Upper lobe of right lung (tissue), 1 donor: ENCODE data around the gene KCNK15. TPM values are rescaled to one million over a fixed set of nuclear protein-coding genes. Genes with fewer than 3 reads are reported as not detected.

Source experiments
- ATAC-seq: fragments of 200-7000 bp; cut with Tn5 transposase; one replicate; pipeline ENCODE4 v1.9.1; 2020; ENCODE audit warnings: mild to moderate bottlenecking, moderate library complexity
- DNase-seq: peaks from one replicate; pipeline ENCODE4 v3.0.0-alpha.2; 2020
- H3K27ac ChIP-seq: fragments of 200-600 bp; one replicate; pipeline ENCODE4 v1.8.0; 2022
- H3K27me3 ChIP-seq: fragments of 200-600 bp; one replicate; pipeline ENCODE4 v1.8.0; 2022; ENCODE audit warnings: mild to moderate bottlenecking
- H3K36me3 ChIP-seq: fragments of 200-600 bp; one replicate; pipeline ENCODE4 v1.8.0; 2022
- H3K4me1 ChIP-seq: fragments of 200-600 bp; one replicate; pipeline ENCODE4 v1.8.0; 2022
- H3K4me3 ChIP-seq: fragments of 200-600 bp; one replicate; pipeline ENCODE4 v1.8.0; 2022; ENCODE audit warnings: mild to moderate bottlenecking
- H3K9me3 ChIP-seq: fragments of 200-600 bp; one replicate; pipeline ENCODE4 v1.8.0; 2022
- CTCF ChIP-seq: fragments of 200-600 bp; IDR thresholded peaks from one replicate; pipeline ENCODE4 v1.8.0; 2022; ENCODE audit warnings: antibody characterized with exemption
- intact Hi-C: fragments of 100-400 bp; cut with DNase I; formaldehyde crosslinking; loops from one replicate; pipeline ENCODE4 v1.11.0; 2022
- total RNA-seq: library from RNA; stranded (reverse); fragmentation: NEBNext Ultra II Directional; extraction: Animal tissue kit (Norgen Biotek cat#: 25700); gene quantifications from one replicate; pipeline ENCODE4 v1.2.1, GENCODE V29; 2021
- donor health status: DM: no; HTN: yes; CAD: no; lungs with severe emphysema.

KCNK15 gene
- total RNA-seq, 1 donor from 2014 or later, result 1.1 TPM

GRCh38 chr20:44733341-44734069 is 12.2 kb upstream of the KCNK15 start:
- ATAC-seq (peak; percentile 74), DNase-seq (peak; percentile 79)
- Histone ChIP-seq H3K27me3 (no peaks in the 10 kb centered on the region), H3K27ac (no peak overlapping the region), H3K36me3 (no peaks in the 10 kb centered on the region), H3K4me3 (no peak overlapping the region), H3K4me1 (peaks cover 10% of the 10 kb centered on the region), H3K9me3 (no peaks in the 10 kb centered on the region)
- peak; percentile 92 for TF ChIP-seq CTCF
- intact Hi-C loops, result loop anchor here (5.0 kb wide), 1 partner anchor 46 kb away; no protein-coding TSS in a partner anchor

GRCh38 chr20:44734938-44735337 is 10.7 kb upstream of the KCNK15 start:
- ATAC-seq (peak; percentile 46), DNase-seq (no peak)
- Histone ChIP-seq H3K36me3 (no peaks in the 10 kb centered on the region), H3K4me3 (no peak overlapping the region), H3K4me1 (no peaks in the 10 kb centered on the region), H3K9me3 (no peaks in the 10 kb centered on the region), H3K27me3 (no peaks in the 10 kb centered on the region), H3K27ac (no peak overlapping the region)
- TF ChIP-seq CTCF, result no peak
- intact Hi-C loops, result loop anchor here (5.0 kb wide), 1 partner anchor 48 kb away; no protein-coding TSS in a partner anchor

- ATAC-seq (no peak), DNase-seq (no peak)
- H3K9me3 ChIP-seq, result no peaks in the 10 kb centered on the region
- no peak overlapping the region for H3K27ac ChIP-seq
- H3K4me3 ChIP-seq, result no peak overlapping the region
- H3K36me3 ChIP-seq, result no peaks in the 10 kb centered on the region
- H3K4me1 ChIP-seq, result no peaks in the 10 kb centered on the region
- no peaks in the 10 kb centered on the region for H3K27me3 ChIP-seq
- no peak for TF ChIP-seq CTCF
- intact Hi-C loops, result no loop called here
These were observed 9.9 kb upstream of the KCNK15 start for GRCh38 chr20:44735816-44736169.

GRCh38 chr20:44736170-44737021 is 9.3 kb upstream of the KCNK15 start:
- Histone ChIP-seq H3K36me3 (no peaks in the 10 kb centered on the region), H3K27me3 (no peaks in the 10 kb centered on the region), H3K4me3 (no peak overlapping the region), H3K4me1 (no peaks in the 10 kb centered on the region), H3K27ac (no peak overlapping the region), H3K9me3 (no peaks in the 10 kb centered on the region)
- TF ChIP-seq CTCF, result no peak
- intact Hi-C loops, result no loop called here
- ATAC-seq (peak; percentile 86), DNase-seq (no peak)

GRCh38 chr20:44737116-44737515 is 8.5 kb upstream of the KCNK15 start:
- no peak for DNase-seq
- Histone ChIP-seq H3K27ac (no peak overlapping the region), H3K36me3 (no peaks in the 10 kb centered on the region), H3K4me1 (no peaks in the 10 kb centered on the region), H3K9me3 (no peaks in the 10 kb centered on the region), H3K27me3 (no peaks in the 10 kb centered on the region), H3K4me3 (no peak overlapping the region)
- TF ChIP-seq CTCF, result no peak
- ATAC-seq, result no peak
- intact Hi-C loops, result no loop called here
